GM12875 (cell line): ENCODE results near the gene ENTREP1.
"Not testable (repeated sequence)": the region's sequence is repeated elsewhere in the genome, so short reads cannot be mapped to it uniquely, and the experiment has no call there.

ENCODE experiments used
- H3K4me3 ChIP-seq: one replicate; pipeline ENCODE4 v1.5.1; 2011; ENCODE audit warnings: low read depth, low read length, control low read depth
- TF ChIP-seq, protein P1 (sequence below): IDR thresholded peaks from 2 replicates; pipeline ENCODE4 v1.5.1; 2011; ENCODE audit warnings: low read depth, mild to moderate bottlenecking, control low read depth, inconsistent platforms, low read length, moderate library complexity, borderline replicate concordance; ENCODE audit not compliant: insufficient read depth

ENTREP1 gene

DNA sequence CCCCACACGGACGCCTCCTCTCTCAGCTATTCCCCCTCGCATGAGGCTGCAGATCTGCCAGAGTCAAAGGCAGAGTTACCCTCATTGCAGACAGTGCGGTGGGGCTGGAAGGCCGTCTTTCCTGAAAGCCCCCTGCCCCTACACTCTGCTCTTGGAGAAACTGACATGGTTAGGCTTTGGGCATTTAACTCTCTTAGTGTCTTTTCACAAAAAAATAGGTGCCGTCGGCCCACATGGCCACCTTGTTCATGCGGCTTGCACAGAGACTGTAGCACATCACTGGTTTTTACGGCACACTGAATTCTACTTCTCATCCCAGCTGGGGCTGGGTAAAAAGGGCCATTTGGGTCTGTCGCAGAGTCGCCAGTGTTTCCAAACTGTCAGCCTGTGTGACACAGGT, 107.6 kb downstream of the ENTREP1 start:
- TF ChIP-seq, protein P1, sequence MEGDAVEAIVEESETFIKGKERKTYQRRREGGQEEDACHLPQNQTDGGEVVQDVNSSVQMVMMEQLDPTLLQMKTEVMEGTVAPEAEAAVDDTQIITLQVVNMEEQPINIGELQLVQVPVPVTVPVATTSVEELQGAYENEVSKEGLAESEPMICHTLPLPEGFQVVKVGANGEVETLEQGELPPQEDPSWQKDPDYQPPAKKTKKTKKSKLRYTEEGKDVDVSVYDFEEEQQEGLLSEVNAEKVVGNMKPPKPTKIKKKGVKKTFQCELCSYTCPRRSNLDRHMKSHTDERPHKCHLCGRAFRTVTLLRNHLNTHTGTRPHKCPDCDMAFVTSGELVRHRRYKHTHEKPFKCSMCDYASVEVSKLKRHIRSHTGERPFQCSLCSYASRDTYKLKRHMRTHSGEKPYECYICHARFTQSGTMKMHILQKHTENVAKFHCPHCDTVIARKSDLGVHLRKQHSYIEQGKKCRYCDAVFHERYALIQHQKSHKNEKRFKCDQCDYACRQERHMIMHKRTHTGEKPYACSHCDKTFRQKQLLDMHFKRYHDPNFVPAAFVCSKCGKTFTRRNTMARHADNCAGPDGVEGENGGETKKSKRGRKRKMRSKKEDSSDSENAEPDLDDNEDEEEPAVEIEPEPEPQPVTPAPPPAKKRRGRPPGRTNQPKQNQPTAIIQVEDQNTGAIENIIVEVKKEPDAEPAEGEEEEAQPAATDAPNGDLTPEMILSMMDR, result no peak
- no peak overlapping the region for H3K4me3 ChIP-seq

DNA sequence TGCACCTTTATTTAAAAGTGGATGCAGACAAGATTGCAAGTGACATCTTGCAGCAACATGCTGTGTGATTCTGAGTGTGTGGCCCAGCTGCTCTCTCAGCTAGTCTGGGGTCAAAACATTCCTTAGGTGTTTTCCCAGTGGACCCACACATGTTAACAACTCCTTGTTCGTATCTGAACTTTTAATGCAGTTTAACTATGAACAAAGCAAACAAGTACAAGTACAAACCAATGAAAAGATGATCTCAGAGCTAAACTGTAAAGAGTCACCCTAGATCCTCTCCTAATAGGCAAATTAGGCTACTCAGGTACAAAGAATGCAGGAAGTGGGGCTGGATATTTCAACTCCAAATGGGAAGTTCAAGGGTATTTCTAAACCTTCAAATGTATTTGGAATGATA, 108.4 kb downstream of the ENTREP1 start:
- no peak overlapping the region for H3K4me3 ChIP-seq
- TF ChIP-seq, protein P1, result no peak

DNA sequence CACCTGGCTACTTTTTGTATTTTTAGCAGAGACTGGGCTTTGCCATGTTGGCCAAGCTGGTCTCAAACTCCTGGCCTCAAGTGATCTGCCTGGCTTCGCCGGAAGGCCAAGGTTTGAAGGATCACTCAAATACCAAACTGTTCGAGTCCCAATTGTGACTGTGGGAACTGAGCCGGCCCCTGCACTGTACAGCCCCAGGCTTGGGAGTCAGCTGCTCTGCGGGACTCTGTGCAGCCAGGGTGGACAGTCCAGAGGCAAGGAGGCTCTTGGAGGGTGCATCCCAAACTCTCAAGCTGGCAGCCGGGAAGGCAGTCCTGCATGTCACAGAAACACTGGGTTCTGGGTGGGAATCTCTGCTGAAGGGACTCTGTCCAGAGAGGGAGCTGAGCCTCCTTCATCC, 109.0 kb downstream of the ENTREP1 start:
- no peak overlapping the region for H3K4me3 ChIP-seq
- TF ChIP-seq, protein P1, result no peak

DNA sequence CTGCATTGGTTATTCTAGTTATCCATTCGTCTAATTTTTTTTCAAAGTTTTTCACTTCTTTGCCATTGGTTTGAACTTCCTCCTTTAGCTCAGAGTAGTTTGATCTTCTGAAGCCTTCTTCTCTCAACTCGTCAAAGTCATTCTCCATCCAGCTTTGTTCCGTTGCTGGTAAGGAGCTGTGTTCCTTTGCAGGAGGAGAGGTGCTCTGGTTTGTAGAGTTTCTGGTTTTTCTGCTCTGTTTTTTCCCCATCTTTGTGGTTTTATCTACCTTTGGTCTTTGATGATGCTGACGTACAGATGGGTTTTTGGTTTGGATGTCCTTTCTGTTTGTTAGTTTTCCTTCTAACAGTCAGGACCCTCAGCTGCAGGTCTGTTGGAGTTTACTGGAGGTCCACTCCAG, 114.6 kb downstream of the ENTREP1 start:
- H3K4me3 ChIP-seq, result not testable (repeated sequence)

DNA sequence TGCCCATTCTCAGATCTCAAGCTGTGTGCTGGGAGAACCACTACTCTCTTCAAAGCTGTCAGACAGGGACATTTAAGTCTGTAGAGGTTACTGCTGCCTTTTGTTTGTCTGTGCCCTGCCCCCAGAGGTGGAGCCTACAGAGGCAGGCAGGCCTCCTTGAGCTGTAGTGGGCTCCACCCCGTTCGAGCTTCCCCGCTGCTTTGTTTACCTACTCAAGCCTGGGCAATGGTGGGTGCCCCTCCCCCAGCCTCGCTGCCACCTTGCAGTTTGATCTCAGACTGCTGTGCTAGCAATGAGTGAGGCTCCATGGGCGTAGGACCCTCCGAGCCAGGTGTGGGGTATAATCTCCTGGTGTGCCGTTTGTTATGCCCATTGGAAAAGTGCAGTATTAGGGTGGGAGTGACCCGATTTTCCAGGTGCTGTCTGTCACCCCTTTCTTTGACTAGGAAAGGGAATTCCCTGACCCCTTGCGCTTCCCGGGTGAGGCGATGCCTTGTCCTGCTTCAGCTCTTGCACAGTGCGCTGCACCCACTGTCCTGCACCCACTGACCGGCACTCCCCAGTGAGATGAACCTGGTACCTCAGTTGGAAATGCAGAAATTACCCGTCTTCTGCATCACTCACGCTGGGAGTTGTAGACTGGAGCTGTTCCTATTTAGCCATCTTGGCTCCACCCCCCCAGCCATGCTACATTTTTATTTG, 115.4 kb downstream of the ENTREP1 start:
- H3K4me3 ChIP-seq, result not testable (repeated sequence)
